SKM-1 (cell line): ENCODE measurements around the gene CEP295NL.

Experiments
- DNase-seq: peaks from one replicate; lab custom pipeline; 2025; ENCODE audit not compliant: unreplicated experiment; lab: John Stamatoyannopoulos, UW

The CEP295NL gene

GRCh38 chr17:78840780-78841611 is 62.0 kb downstream of the CEP295NL start, which contains the start of gene USP36:
USP36 (minus strand) TSS chr17:78840814; CDS start chr17:78836363, 4,451 bp downstream.
- DNase-seq: peak; percentile 93
